ENCODE data around the gene GPN1.

- peak; percentile 7; the same call in 1 of the 2 replicates for TF ChIP-seq CTCF (IDR thresholded peaks at IDR 0.05; ENCODE audit: low read depth, low read length)
- TF ChIP-seq EZH2phosphoT487 (IDR thresholded peaks at IDR 0.05; ENCODE audit: low read depth), result no peak
Observed at GRCh38 chr2:27621524-27621923, 7.3 kb upstream of the GPN1 start.

Data from OCI-LY3 (cell line).